Measurements from ENCODE around the gene EIF2B1.

The EIF2B1 gene

GRCh38 chr12:123617580-123617979 lies 15.9 kb downstream of the EIF2B1 start:
- no peak overlapping the region for H3K4me3 ChIP-seq (ENCODE audit: low read depth, low read length)
- H3K14ac ChIP-seq (ENCODE audit: low read length) = no peak overlapping the region
- no peak overlapping the region for H4K91ac ChIP-seq (ENCODE audit: low read depth, low read length)
- H3K79me1 ChIP-seq (ENCODE audit: low read length) = no peaks in the 10 kb centered on the region
- H2BK12ac ChIP-seq (ENCODE audit: low read length) = no peak overlapping the region
- H3K23ac ChIP-seq (ENCODE audit: low read length) = no peak overlapping the region
- H2AK5ac ChIP-seq (ENCODE audit: low read length) = no peak overlapping the region
- H3K4me1 ChIP-seq (ENCODE audit: control insufficient read depth in 1 of 2, insufficient read depth in 2 of 2, low read length in 2 of 2) = no peaks in the 10 kb centered on the region
- no peak overlapping the region for H3K27ac ChIP-seq (ENCODE audit: low read depth, low read length)
- WGBS (ENCODE audit: extremely low coverage, insufficient coverage, insufficient read length) = no CpG with 5 or more reads among the region's 13 CpGs
- H3K18ac ChIP-seq (ENCODE audit: low read length) = no peak overlapping the region
- H3K36me3 ChIP-seq (ENCODE audit: control insufficient read depth in 1 of 2, insufficient read depth in 2 of 2, low read length in 2 of 2) = peaks cover 44 to 65% of the 10 kb centered on the region in 2 experiments
- H4K12ac ChIP-seq (ENCODE audit: low read depth, low read length) = no peak overlapping the region
- H3K4ac ChIP-seq (ENCODE audit: low read depth, low read length) = no peak overlapping the region
- no peak overlapping the region for H2BK5ac ChIP-seq (ENCODE audit: low read depth, low read length, poor library complexity)
- no peak for DNase-seq
- no peak overlapping the region for H3K4me2 ChIP-seq (ENCODE audit: low read length)
- no peaks in the 10 kb centered on the region for H3K79me2 ChIP-seq (ENCODE audit: control insufficient read depth, insufficient read depth, low read length, poor library complexity)
- no peaks in the 10 kb centered on the region for H3K9me3 ChIP-seq (ENCODE audit: insufficient read depth, low read depth, low read length)
- no peaks in the 10 kb centered on the region for H3K27me3 ChIP-seq (ENCODE audit: insufficient read depth, low read length)
- no peak overlapping the region for H3K9ac ChIP-seq (ENCODE audit: low read length)
- no peak overlapping the region for H2BK120ac ChIP-seq (ENCODE audit: insufficient read depth, low read length, poor library complexity)
- H4K8ac ChIP-seq (ENCODE audit: low read depth, low read length) = no peak overlapping the region
- no peak overlapping the region for H2AFZ ChIP-seq (ENCODE audit: insufficient read depth, low read length, poor library complexity)

GRCh38 chr12:123617144-123617543 lies 16.3 kb downstream of the EIF2B1 start:
- Histone ChIP-seq H3K9ac (ENCODE audit: low read length) (no peak overlapping the region), H2BK12ac (ENCODE audit: low read length) (no peak overlapping the region), H2BK120ac (ENCODE audit: insufficient read depth, low read length, poor library complexity) (no peak overlapping the region), H3K27me3 (ENCODE audit: insufficient read depth, low read length) (no peaks in the 10 kb centered on the region), H3K4me1 (ENCODE audit: control insufficient read depth in 1 of 2, insufficient read depth in 2 of 2, low read length in 2 of 2) (no peaks in the 10 kb centered on the region), H3K27ac (ENCODE audit: low read depth, low read length) (no peak overlapping the region), H4K91ac (ENCODE audit: low read depth, low read length) (no peak overlapping the region), H3K14ac (ENCODE audit: low read length) (no peak overlapping the region), H3K23ac (ENCODE audit: low read length) (no peak overlapping the region), H2AK5ac (ENCODE audit: low read length) (no peak overlapping the region), H3K4me2 (ENCODE audit: low read length) (no peak overlapping the region), H2BK5ac (ENCODE audit: low read depth, low read length, poor library complexity) (no peak overlapping the region), H3K4ac (ENCODE audit: low read depth, low read length) (no peak overlapping the region), H3K79me1 (ENCODE audit: low read length) (no peaks in the 10 kb centered on the region), H3K18ac (ENCODE audit: low read length) (no peak overlapping the region), H3K79me2 (ENCODE audit: control insufficient read depth, insufficient read depth, low read length, poor library complexity) (no peaks in the 10 kb centered on the region), H3K36me3 (ENCODE audit: control insufficient read depth in 1 of 2, insufficient read depth in 2 of 2, low read length in 2 of 2) (peaks cover 44 to 62% of the 10 kb centered on the region in 2 experiments), H4K12ac (ENCODE audit: low read depth, low read length) (no peak overlapping the region), H4K8ac (ENCODE audit: low read depth, low read length) (no peak overlapping the region), H3K4me3 (ENCODE audit: low read depth, low read length) (no peak overlapping the region), H3K9me3 (ENCODE audit: insufficient read depth, low read depth, low read length) (no peaks in the 10 kb centered on the region), H2AFZ (ENCODE audit: insufficient read depth, low read length, poor library complexity) (no peak overlapping the region)
- WGBS (ENCODE audit: extremely low coverage, insufficient coverage, insufficient read length) = no CpG with 5 or more reads among the region's 3 CpGs
- DNase-seq = no peak

- Histone ChIP-seq H2AK5ac (ENCODE audit: low read length) (no peak overlapping the region), H2AFZ (ENCODE audit: insufficient read depth, low read length, poor library complexity) (no peak overlapping the region), H3K9me3 (ENCODE audit: insufficient read depth, low read depth, low read length) (no peaks in the 10 kb centered on the region), H3K23ac (ENCODE audit: low read length) (no peak overlapping the region), H3K27me3 (ENCODE audit: insufficient read depth, low read length) (no peaks in the 10 kb centered on the region), H4K91ac (ENCODE audit: low read depth, low read length) (no peak overlapping the region), H4K12ac (ENCODE audit: low read depth, low read length) (no peak overlapping the region), H3K18ac (ENCODE audit: low read length) (no peak overlapping the region), H3K4ac (ENCODE audit: low read depth, low read length) (no peak overlapping the region), H3K4me1 (ENCODE audit: control insufficient read depth in 1 of 2, insufficient read depth in 2 of 2, low read length in 2 of 2) (no peaks in the 10 kb centered on the region), H2BK12ac (ENCODE audit: low read length) (no peak overlapping the region), H3K27ac (ENCODE audit: low read depth, low read length) (no peak overlapping the region), H3K79me2 (ENCODE audit: control insufficient read depth, insufficient read depth, low read length, poor library complexity) (no peaks in the 10 kb centered on the region), H3K79me1 (ENCODE audit: low read length) (no peaks in the 10 kb centered on the region), H2BK120ac (ENCODE audit: insufficient read depth, low read length, poor library complexity) (no peak overlapping the region), H3K36me3 (ENCODE audit: control insufficient read depth in 1 of 2, insufficient read depth in 2 of 2, low read length in 2 of 2) (peaks cover 48 to 61% of the 10 kb centered on the region in 2 experiments), H3K4me2 (ENCODE audit: low read length) (no peak overlapping the region), H3K14ac (ENCODE audit: low read length) (no peak overlapping the region), H3K4me3 (ENCODE audit: low read depth, low read length) (no peak overlapping the region), H2BK5ac (ENCODE audit: low read depth, low read length, poor library complexity) (no peak overlapping the region), H3K9ac (ENCODE audit: low read length) (no peak overlapping the region), H4K8ac (ENCODE audit: low read depth, low read length) (no peak overlapping the region)
- no peak for DNase-seq
- WGBS (ENCODE audit: extremely low coverage, insufficient coverage, insufficient read length) = no CpG with 5 or more reads among the region's 4 CpGs
Measured at GRCh38 chr12:123614531-123614930, 19.0 kb downstream of the EIF2B1 start.

GRCh38 chr12:123614110-123614509 lies 19.4 kb downstream of the EIF2B1 start:
- H4K8ac ChIP-seq (ENCODE audit: low read depth, low read length) = no peak overlapping the region
- no peaks in the 10 kb centered on the region for H3K9me3 ChIP-seq (ENCODE audit: insufficient read depth, low read depth, low read length)
- no peak overlapping the region for H3K9ac ChIP-seq (ENCODE audit: low read length)
- H3K27ac ChIP-seq (ENCODE audit: low read depth, low read length) = no peak overlapping the region
- H2BK120ac ChIP-seq (ENCODE audit: insufficient read depth, low read length, poor library complexity) = no peak overlapping the region
- H2AK5ac ChIP-seq (ENCODE audit: low read length) = no peak overlapping the region
- H3K14ac ChIP-seq (ENCODE audit: low read length) = no peak overlapping the region
- H3K79me2 ChIP-seq (ENCODE audit: control insufficient read depth, insufficient read depth, low read length, poor library complexity) = no peaks in the 10 kb centered on the region
- no peak overlapping the region for H2BK5ac ChIP-seq (ENCODE audit: low read depth, low read length, poor library complexity)
- no peak overlapping the region for H3K18ac ChIP-seq (ENCODE audit: low read length)
- no peak overlapping the region for H3K4me3 ChIP-seq (ENCODE audit: low read depth, low read length)
- no peak overlapping the region for H4K12ac ChIP-seq (ENCODE audit: low read depth, low read length)
- H3K4me1 ChIP-seq (ENCODE audit: control insufficient read depth in 1 of 2, insufficient read depth in 2 of 2, low read length in 2 of 2) = no peaks in the 10 kb centered on the region
- no CpG with 5 or more reads among the region's 2 CpGs for WGBS (ENCODE audit: extremely low coverage, insufficient coverage, insufficient read length)
- H3K23ac ChIP-seq (ENCODE audit: low read length) = no peak overlapping the region
- no peak overlapping the region for H2BK12ac ChIP-seq (ENCODE audit: low read length)
- no peaks in the 10 kb centered on the region for H3K79me1 ChIP-seq (ENCODE audit: low read length)
- DNase-seq = no peak
- no peak overlapping the region for H4K91ac ChIP-seq (ENCODE audit: low read depth, low read length)
- H2AFZ ChIP-seq (ENCODE audit: insufficient read depth, low read length, poor library complexity) = no peak overlapping the region
- no peaks in the 10 kb centered on the region for H3K27me3 ChIP-seq (ENCODE audit: insufficient read depth, low read length)
- H3K36me3 ChIP-seq (ENCODE audit: control insufficient read depth in 1 of 2, insufficient read depth in 2 of 2, low read length in 2 of 2) = peaks cover 49 to 61% of the 10 kb centered on the region in 2 experiments
- no peak overlapping the region for H3K4me2 ChIP-seq (ENCODE audit: low read length)
- no peak overlapping the region for H3K4ac ChIP-seq (ENCODE audit: low read depth, low read length)
